CD4-positive, alpha-beta T cell treated with Interleukin-10 for 1 hour (primary cell): ENCODE results near the gene OTOP3.

ENCODE experiments used
- DNase-seq: peaks from one replicate; pipeline ENCODE4 v3.0.0-alpha.2; 2020

OTOP3 gene

GRCh38 chr17:74990581-74991105 is 54.9 kb downstream of the OTOP3 start:
- no peak for DNase-seq

DNA sequence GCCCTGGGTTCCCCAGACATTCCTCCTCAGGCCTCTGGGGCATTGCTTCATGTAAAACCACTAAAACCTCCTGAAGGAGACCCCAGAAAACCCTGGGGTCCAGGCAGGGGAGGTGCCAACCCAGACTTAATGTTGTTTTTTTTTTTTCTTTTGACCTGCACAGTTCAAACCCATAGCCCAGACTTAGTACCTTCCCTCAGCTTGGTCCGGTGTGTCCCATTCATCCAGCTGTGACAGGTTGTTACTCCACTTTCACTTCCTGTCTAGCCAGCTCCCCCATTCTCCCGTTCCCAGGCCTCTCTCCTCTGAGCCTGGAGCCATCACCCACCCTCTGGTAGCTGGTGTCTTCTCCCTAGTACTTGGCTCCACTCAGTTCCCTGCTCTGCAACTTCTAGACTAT is 56.5 kb downstream of the OTOP3 start:
- no peak for DNase-seq

GRCh38 chr17:74994440-74994839 is 58.7 kb downstream of the OTOP3 start:
- no peak for DNase-seq

DNA sequence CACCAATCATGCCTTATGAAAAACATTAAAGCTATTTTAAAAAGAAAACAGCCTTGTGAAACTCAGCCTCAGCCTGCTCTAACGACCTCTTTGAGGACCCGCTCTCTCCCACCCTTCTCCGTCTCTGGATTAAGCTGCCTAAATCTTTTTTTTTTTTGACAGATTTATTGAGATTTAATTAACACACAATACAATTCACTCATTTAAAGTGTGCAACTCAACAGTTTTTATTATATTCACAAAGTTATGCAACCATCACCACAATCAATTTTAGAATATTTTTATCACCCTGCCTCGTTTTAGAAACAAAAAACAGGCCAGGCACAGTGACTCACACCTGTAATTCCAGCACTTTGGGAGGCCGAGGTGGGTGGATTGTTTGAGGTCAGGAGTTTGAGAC is 60.1 kb downstream of the OTOP3 start:
- DNase-seq: no peak

DNA sequence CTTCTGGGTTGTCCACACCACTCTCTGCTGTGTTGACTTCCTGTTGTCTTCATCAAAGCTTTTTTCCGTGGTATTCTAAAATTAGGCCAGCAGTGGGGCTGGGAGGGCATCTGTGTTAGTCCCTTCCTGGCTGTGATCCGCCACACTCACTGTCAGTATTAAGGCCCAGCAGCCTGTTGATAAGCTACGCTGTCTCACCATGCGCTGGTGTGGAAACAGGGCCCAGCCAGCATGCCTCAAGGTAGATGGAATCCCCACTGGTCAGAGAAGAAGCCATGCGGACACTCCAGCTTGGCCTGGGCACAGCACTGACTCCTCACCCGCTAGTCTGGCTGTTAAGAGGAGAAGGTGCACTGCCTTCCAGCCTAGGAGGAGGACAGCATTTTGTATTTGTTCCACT is 63.1 kb downstream of the OTOP3 start:
- DNase-seq: no peak

DNA sequence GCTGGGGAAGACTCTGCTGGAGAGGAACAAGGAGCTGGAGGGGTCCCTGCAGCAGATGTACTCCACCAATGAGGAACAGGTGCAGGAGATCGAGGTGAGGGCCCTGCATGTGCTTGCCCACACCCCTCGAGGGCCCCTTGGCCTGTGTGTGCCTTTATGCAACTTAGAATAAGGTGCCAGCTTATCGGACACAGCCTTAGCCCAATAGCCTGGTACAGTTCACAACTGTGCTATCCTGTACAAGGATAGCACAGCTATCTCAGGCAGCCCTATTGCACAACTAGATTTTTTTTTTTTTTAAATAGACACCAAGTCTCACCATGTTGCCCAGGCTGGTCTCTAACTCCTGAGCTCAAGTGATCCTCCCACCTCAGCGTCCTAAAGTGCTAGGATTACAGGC is 63.8 kb downstream of the OTOP3 start:
- no peak for DNase-seq
